ENCODE measurements around the gene RTL9. TPM values are rescaled to one million over a fixed set of nuclear protein-coding genes. Genes with fewer than 3 reads are reported as not detected.

RTL9 gene
- total RNA-seq, 4 donors from 2014 or later, result under 0.01 TPM; not detected in 3

DNA sequence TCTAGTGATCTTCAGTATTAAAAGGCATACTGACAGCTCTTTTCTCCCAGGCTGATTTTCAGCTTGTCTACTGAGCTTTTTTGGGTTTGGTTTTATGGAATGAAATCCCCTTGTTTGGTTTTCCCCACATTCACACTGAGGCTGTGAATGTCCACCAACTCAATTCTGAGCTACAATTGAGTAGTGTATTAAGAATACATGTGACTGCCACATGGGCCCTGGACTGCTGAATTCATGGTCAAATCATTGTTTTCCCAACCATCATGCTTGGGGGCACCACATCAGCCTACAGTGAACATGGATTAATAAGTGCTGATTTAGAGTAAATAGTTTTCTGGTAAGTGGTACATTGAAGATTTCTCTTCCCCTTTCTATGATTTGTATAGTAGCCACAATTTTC is 32.4 kb downstream of the RTL9 start:
- no peak for DNase-seq
- Histone ChIP-seq H3K27ac (no peak overlapping the region), H3K4me3 (no peak overlapping the region), H3K9me3 (no peaks in the 10 kb centered on the region), H3K27me3 (no peaks in the 10 kb centered on the region), H3K36me3 (no peaks in the 10 kb centered on the region), H3K4me1 (no peaks in the 10 kb centered on the region)
- in situ Hi-C loops (cut with MboI; ENCODE audit: low pct_ligation_motif_present in 1 of 4, low pct_unique_long_range_greater_than_20kb in 1 of 4, low sequenced_read_pairs in 3 of 4), result loop anchor here in 1 of 4 donors (25.0 kb wide), 1 partner anchor 479 kb away; no protein-coding TSS in a partner anchor
- intact Hi-C loops (cut with DNase I; ENCODE audit: low total_unique reads), result no loop called here
- TF ChIP-seq, protein P1, sequence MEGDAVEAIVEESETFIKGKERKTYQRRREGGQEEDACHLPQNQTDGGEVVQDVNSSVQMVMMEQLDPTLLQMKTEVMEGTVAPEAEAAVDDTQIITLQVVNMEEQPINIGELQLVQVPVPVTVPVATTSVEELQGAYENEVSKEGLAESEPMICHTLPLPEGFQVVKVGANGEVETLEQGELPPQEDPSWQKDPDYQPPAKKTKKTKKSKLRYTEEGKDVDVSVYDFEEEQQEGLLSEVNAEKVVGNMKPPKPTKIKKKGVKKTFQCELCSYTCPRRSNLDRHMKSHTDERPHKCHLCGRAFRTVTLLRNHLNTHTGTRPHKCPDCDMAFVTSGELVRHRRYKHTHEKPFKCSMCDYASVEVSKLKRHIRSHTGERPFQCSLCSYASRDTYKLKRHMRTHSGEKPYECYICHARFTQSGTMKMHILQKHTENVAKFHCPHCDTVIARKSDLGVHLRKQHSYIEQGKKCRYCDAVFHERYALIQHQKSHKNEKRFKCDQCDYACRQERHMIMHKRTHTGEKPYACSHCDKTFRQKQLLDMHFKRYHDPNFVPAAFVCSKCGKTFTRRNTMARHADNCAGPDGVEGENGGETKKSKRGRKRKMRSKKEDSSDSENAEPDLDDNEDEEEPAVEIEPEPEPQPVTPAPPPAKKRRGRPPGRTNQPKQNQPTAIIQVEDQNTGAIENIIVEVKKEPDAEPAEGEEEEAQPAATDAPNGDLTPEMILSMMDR (IDR thresholded peaks at IDR 0.05), result no peak
- TF ChIP-seq EP300 (IDR thresholded peaks at IDR 0.05; ENCODE audit: low read depth), result no peak
- TF ChIP-seq POLR2A (IDR thresholded peaks at IDR 0.05), result no peak
- TF ChIP-seq POLR2AphosphoS5 (IDR thresholded peaks at IDR 0.05), result no peak

DNA sequence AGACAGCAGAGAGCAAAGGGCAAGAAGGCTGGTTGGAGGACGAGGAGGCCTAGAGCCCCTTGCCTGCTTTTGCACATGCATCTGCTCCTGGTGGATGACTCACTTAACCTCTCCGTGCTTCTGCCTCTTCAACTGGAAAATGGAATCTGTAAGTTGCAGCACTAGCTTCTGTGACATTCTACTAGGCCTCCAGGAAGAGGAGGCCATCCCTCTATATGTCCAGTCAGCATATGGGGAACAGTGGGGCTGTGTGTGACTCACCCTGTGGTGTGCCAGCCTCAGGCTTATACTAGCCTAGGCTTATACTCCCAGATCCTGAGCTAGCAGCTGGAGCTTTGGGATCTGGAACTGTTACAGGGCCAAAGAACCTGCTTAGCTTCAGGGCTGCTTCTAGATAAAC is 36.0 kb downstream of the RTL9 start:
- DNase-seq, result no peak
- H3K4me3 ChIP-seq, result no peak overlapping the region
- TF ChIP-seq EP300 (IDR thresholded peaks at IDR 0.05; ENCODE audit: low read depth) (no peak), POLR2AphosphoS5 (IDR thresholded peaks at IDR 0.05) (no peak), POLR2A (IDR thresholded peaks at IDR 0.05) (no peak)
- H3K27ac ChIP-seq, result no peak overlapping the region
- intact Hi-C loops (cut with DNase I; ENCODE audit: low total_unique reads), result no loop called here
- no peaks in the 10 kb centered on the region for H3K9me3 ChIP-seq
- H3K4me1 ChIP-seq, result no peaks in the 10 kb centered on the region
- H3K27me3 ChIP-seq, result no peaks in the 10 kb centered on the region
- H3K36me3 ChIP-seq, result no peaks in the 10 kb centered on the region
- whole genome bisulfite sequencing, 2 donors (ENCODE audit: low coverage in 1 of 2), result 79% methylated on average over 2 of the region's 2 CpGs; no CpG with 5 or more reads in 1 of the 2 donors
- in situ Hi-C loops (cut with MboI; ENCODE audit: low pct_ligation_motif_present in 1 of 4, low pct_unique_long_range_greater_than_20kb in 1 of 4, low sequenced_read_pairs in 3 of 4), result loop anchor here in 1 of 4 donors (25.0 kb wide), 1 partner anchor 482 kb away; no protein-coding TSS in a partner anchor

DNA sequence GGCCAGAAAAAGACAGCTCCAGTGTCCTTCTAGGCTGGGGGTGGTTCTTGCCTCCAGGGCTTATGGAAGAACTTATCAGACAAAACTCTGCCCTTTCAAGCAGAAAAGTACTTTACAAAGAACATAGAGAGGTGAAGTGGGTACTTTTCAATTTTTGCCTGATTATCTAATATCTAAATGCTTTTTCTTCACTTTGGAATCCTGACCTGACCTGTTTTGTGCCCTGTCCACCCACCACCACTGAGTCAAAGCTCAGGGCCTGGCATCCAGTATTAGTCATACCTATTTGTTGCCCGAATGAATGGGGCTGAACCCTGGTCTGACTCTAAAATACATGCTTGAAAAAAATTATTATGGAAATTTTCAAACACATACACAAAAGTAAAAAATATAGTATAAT is 37.2 kb downstream of the RTL9 start:
- Histone ChIP-seq H3K36me3 (no peaks in the 10 kb centered on the region), H3K27ac (no peak overlapping the region), H3K9me3 (no peaks in the 10 kb centered on the region), H3K4me1 (no peaks in the 10 kb centered on the region), H3K27me3 (no peaks in the 10 kb centered on the region), H3K4me3 (no peak overlapping the region)
- 80 to 88% methylated on average over 1 of the region's 1 CpG for WGBS, 2 donors (ENCODE audit: low coverage in 1 of 2)
- intact Hi-C loops (cut with DNase I; ENCODE audit: low total_unique reads), result no loop called here
- no peak for TF ChIP-seq POLR2A (IDR thresholded peaks at IDR 0.05)
- no peak for DNase-seq
- in situ Hi-C loops (cut with MboI; ENCODE audit: low pct_ligation_motif_present in 1 of 4, low pct_unique_long_range_greater_than_20kb in 1 of 4, low sequenced_read_pairs in 3 of 4), result loop anchor here in 1 of 4 donors (25.0 kb wide), 1 partner anchor 484 kb away; no protein-coding TSS in a partner anchor

DNA sequence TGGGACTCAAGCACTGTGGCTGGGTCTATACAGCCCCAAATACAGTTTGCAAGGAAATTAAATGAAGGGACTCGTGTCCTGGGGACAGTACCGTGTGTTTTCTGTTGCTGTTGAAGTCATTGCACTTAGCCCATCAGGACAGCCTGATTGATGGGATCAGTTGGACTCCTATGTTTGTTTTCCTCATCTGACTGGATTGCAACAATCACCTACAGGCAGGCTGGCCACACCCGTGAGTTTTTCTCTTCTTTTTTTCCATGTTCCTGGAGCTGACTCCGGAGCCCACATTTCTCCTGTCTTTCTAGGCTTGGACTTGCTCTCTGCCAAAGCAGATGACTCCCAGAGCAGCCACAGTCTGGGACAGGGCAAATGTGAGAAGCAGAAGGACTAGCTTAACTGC is 38.1 kb downstream of the RTL9 start:
- TF ChIP-seq, protein P1 (IDR thresholded peaks at IDR 0.05), result no peak
- TF ChIP-seq EP300 (IDR thresholded peaks at IDR 0.05; ENCODE audit: low read depth) (no peak), POLR2A (IDR thresholded peaks at IDR 0.05) (no peak), POLR2AphosphoS5 (IDR thresholded peaks at IDR 0.05) (no peak)
- in situ Hi-C loops (cut with MboI; ENCODE audit: low pct_ligation_motif_present in 1 of 4, low pct_unique_long_range_greater_than_20kb in 1 of 4, low sequenced_read_pairs in 3 of 4) (loop anchor here in 1 of 4 donors (25.0 kb wide), 1 partner anchor 484 kb away; no protein-coding TSS in a partner anchor), intact Hi-C loops (cut with DNase I; ENCODE audit: low total_unique reads) (no loop called here)
- no peaks in the 10 kb centered on the region for H3K36me3 ChIP-seq
- H3K4me3 ChIP-seq, result no peak overlapping the region
- no peaks in the 10 kb centered on the region for H3K27me3 ChIP-seq
- no peaks in the 10 kb centered on the region for H3K9me3 ChIP-seq
- 47 to 51% methylated on average over 2 to 4 of the region's 4 CpGs for WGBS, 2 donors (ENCODE audit: low coverage in 1 of 2)
- H3K27ac ChIP-seq, result no peak overlapping the region
- no peaks in the 10 kb centered on the region for H3K4me1 ChIP-seq
- DNase-seq, result no peak

DNA sequence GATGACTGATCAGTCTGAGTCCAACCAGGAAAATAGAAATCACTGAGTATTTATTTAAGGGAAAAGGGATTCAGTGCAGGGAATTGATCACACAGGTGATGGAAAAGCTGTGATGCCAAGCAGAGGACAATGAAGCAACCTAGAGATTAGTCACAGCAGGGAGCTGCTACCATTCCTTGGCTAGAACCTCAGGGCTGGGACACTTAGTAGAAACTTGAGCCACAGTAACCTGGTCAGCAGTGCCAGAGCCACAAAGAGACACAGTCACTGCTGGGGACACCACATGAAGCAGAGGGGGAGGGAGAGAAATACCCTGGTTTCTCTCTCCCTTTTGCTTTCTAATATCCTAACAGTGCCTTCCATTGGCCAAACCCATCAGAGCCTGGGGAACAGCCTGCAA is 38.7 kb downstream of the RTL9 start:
- H3K27me3 ChIP-seq, result no peaks in the 10 kb centered on the region
- DNase-seq, result no peak
- intact Hi-C loops (cut with DNase I; ENCODE audit: low total_unique reads) (no loop called here), in situ Hi-C loops (cut with MboI; ENCODE audit: low pct_ligation_motif_present in 1 of 4, low pct_unique_long_range_greater_than_20kb in 1 of 4, low sequenced_read_pairs in 3 of 4) (loop anchor here in 1 of 4 donors (25.0 kb wide), 1 partner anchor 485 kb away; no protein-coding TSS in a partner anchor)
- no peaks in the 10 kb centered on the region for H3K36me3 ChIP-seq
- H3K9me3 ChIP-seq, result no peaks in the 10 kb centered on the region
- TF ChIP-seq, protein P1 (IDR thresholded peaks at IDR 0.05), result no peak
- no peak for TF ChIP-seq POLR2AphosphoS5 (IDR thresholded peaks at IDR 0.05)
- TF ChIP-seq POLR2A (IDR thresholded peaks at IDR 0.05), result no peak
- no peak for TF ChIP-seq EP300 (IDR thresholded peaks at IDR 0.05; ENCODE audit: low read depth)
- no peak overlapping the region for H3K27ac ChIP-seq
- no peaks in the 10 kb centered on the region for H3K4me1 ChIP-seq
- no peak overlapping the region for H3K4me3 ChIP-seq
